ENCODE measurements around the gene ADAMTSL1. TPM values are rescaled to one million over a fixed set of nuclear protein-coding genes. Genes with fewer than 3 reads are reported as not detected.

Gene ADAMTSL1
- total RNA-seq, 6 experiments from 2014 or later = 0.73 to 2.1 (median 0.89) TPM

- TF ChIP-seq, protein P1, sequence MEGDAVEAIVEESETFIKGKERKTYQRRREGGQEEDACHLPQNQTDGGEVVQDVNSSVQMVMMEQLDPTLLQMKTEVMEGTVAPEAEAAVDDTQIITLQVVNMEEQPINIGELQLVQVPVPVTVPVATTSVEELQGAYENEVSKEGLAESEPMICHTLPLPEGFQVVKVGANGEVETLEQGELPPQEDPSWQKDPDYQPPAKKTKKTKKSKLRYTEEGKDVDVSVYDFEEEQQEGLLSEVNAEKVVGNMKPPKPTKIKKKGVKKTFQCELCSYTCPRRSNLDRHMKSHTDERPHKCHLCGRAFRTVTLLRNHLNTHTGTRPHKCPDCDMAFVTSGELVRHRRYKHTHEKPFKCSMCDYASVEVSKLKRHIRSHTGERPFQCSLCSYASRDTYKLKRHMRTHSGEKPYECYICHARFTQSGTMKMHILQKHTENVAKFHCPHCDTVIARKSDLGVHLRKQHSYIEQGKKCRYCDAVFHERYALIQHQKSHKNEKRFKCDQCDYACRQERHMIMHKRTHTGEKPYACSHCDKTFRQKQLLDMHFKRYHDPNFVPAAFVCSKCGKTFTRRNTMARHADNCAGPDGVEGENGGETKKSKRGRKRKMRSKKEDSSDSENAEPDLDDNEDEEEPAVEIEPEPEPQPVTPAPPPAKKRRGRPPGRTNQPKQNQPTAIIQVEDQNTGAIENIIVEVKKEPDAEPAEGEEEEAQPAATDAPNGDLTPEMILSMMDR (IDR thresholded peaks at IDR 0.05) = no peak
- TF ChIP-seq POLR2A (IDR thresholded peaks at IDR 0.05) = no peak
- H3K4me3 ChIP-seq = no peak overlapping the region
- intact Hi-C loops (cut with DNase I) = no loop called here
- H3K27me3 ChIP-seq = no peaks in the 10 kb centered on the region
- 30% methylated on average over 1 of the region's 1 CpG for WGBS (ENCODE audit: insufficient coverage, low coverage, low lambda C conversion rate, missing lambda C conversion rate)
- no peak for ATAC-seq
- no peaks in the 10 kb centered on the region for H3K4me1 ChIP-seq
- no peak overlapping the region for H3K27ac ChIP-seq
- H3K9me3 ChIP-seq = no peaks in the 10 kb centered on the region
- no peaks in the 10 kb centered on the region for H3K36me3 ChIP-seq
- DNase-seq = no peak
These were observed 252.6 kb downstream of the ADAMTSL1 start for GRCh38 chr9:18726546-18726945.

- ATAC-seq = no peak
- H3K4me1 ChIP-seq = no peaks in the 10 kb centered on the region
- intact Hi-C loops (cut with DNase I) = no loop called here
- H3K27ac ChIP-seq = no peak overlapping the region
- WGBS (ENCODE audit: insufficient coverage, low coverage, low lambda C conversion rate, missing lambda C conversion rate) = 75% methylated on average over 1 of the region's 7 CpGs
- TF ChIP-seq, protein P1 (IDR thresholded peaks at IDR 0.05) = no peak
- TF ChIP-seq POLR2A (IDR thresholded peaks at IDR 0.05) = no peak
- no peak overlapping the region for H3K4me3 ChIP-seq
- DNase-seq = no peak
- no peaks in the 10 kb centered on the region for H3K9me3 ChIP-seq
- H3K27me3 ChIP-seq = no peaks in the 10 kb centered on the region
- no peaks in the 10 kb centered on the region for H3K36me3 ChIP-seq
These were observed 254.0 kb downstream of the ADAMTSL1 start for GRCh38 chr9:18727904-18728303.

DNA sequence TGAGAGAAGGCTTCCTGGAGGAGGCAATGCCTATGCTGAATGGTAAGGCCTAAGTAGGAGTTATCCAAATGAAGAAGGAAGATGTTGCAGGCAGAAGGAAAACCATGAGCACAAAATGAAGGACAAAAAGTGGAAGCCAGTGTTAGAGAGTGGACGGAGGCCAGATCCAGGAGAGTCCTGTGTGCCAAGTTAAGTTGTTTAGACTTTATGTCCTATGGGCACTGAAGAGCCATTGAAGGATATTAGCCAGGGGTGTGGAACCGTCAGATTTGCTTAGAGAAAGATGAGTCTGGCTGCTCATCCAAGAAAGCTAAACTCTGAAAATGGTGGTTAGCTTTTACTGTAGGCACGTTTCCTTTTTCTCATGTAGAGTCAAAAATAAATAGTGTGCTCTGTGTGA, 254.7 kb downstream of the ADAMTSL1 start:
- H3K27ac ChIP-seq = no peak overlapping the region
- no peak for DNase-seq
- no peak for ATAC-seq
- 85% methylated on average over 3 of the region's 3 CpGs for WGBS (ENCODE audit: insufficient coverage, low coverage, low lambda C conversion rate, missing lambda C conversion rate)
- no peaks in the 10 kb centered on the region for H3K9me3 ChIP-seq
- no peak overlapping the region for H3K4me3 ChIP-seq
- intact Hi-C loops (cut with DNase I) = no loop called here
- no peaks in the 10 kb centered on the region for H3K36me3 ChIP-seq
- no peaks in the 10 kb centered on the region for H3K27me3 ChIP-seq
- no peaks in the 10 kb centered on the region for H3K4me1 ChIP-seq
- TF ChIP-seq POLR2A (IDR thresholded peaks at IDR 0.05) = no peak
- TF ChIP-seq, protein P1 (IDR thresholded peaks at IDR 0.05) = no peak

DNA sequence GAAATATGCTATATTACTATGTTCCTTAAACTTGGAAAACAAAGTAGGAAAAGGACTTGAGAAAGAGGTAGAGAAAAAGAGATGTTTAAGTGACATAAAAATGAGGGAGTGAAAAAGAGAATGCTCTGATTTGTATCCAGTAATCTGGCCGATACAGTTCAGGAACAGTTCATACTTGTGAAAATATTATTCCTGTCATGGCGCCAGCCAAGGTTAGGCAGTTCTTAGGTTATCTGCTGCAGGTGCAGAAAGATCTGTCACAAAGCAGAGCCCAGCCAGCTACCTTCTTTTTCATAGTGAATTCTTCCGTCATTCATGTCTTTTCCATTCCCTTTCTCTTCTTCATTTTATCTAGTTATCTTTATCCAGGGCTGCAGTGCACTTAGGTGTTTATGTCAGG, 256.3 kb downstream of the ADAMTSL1 start:
- H3K27ac ChIP-seq = no peak overlapping the region
- DNase-seq = no peak
- no peaks in the 10 kb centered on the region for H3K9me3 ChIP-seq
- ATAC-seq = no peak
- no peaks in the 10 kb centered on the region for H3K4me1 ChIP-seq
- no peaks in the 10 kb centered on the region for H3K36me3 ChIP-seq
- no peak overlapping the region for H3K4me3 ChIP-seq
- 94% methylated on average over 3 of the region's 3 CpGs for WGBS (ENCODE audit: insufficient coverage, low coverage, low lambda C conversion rate, missing lambda C conversion rate)
- intact Hi-C loops (cut with DNase I) = no loop called here
- H3K27me3 ChIP-seq = no peaks in the 10 kb centered on the region
- TF ChIP-seq POLR2A (IDR thresholded peaks at IDR 0.05) = no peak
- TF ChIP-seq, protein P1 (IDR thresholded peaks at IDR 0.05) = no peak

DNA sequence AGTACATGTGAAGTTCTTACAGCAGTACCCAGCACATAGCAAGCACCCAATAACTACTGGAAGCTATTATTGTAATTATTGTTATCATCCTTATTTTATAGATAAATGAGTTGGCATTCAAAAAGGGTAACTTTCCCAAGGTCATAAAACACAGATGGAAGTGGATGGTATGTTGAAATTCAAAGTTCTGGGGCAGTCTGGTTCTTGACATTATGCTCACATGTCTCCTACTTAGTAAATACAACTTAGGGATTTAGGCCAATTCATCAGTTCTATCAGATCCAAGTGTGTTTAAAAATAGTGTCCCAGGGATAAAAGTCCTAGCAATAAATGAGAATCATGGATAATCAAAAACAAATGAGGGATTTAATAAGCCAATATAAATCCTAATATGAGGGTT, 265.2 kb downstream of the ADAMTSL1 start:
- Histone ChIP-seq H3K9me3 (no peaks in the 10 kb centered on the region), H3K36me3 (no peaks in the 10 kb centered on the region), H3K27ac (no peak overlapping the region), H3K4me3 (no peak overlapping the region), H3K27me3 (no peaks in the 10 kb centered on the region), H3K4me1 (no peaks in the 10 kb centered on the region)
- intact Hi-C loops (cut with DNase I) = no loop called here
- ATAC-seq (no peak), DNase-seq (no peak)
- TF ChIP-seq, protein P1 (IDR thresholded peaks at IDR 0.05) = no peak

All from right lobe of liver (tissue), 6 donors.